HEK293 (cell line): ENCODE data around the gene ARL14EPL.

Experiments
- CTCF ChIA-PET: fragments of 350-600 bp; formaldehyde crosslinking; extraction: SDS; loops from one replicate; lab custom pipeline; 2021; ENCODE audit warnings: antibody characterized with exemption; lab: Yijun Ruan, JAX
- POLR2A ChIA-PET: fragments of 300-600 bp; formaldehyde crosslinking; extraction: SDS; loops from one replicate; lab custom pipeline; 2020; ENCODE audit warnings: antibody characterized with exemption, inconsistent platforms; lab: Yijun Ruan, JAX
- H3K27ac ChIP-seq: fragments of 200-500 bp; sonication (Bioruptor generic); 2 replicates; pipeline ENCODE4 v1.5.1; 2014; ENCODE audit warnings: low read depth, low read length, control low read depth, inconsistent platforms; ENCODE audit errors: extremely low read depth
- H3K36me3 ChIP-seq, 2 experiments: fragments of 200-500 bp in 1 of 2; sonication (Bioruptor generic) in 1 of 2; 1 replicate in 1 of 2; 2 replicates in 1 of 2; pipeline ENCODE4 v1.5.1; 2014 to 2017; ENCODE audit warnings: inconsistent platforms in 2 of 2, low read length in 2 of 2; ENCODE audit not compliant: control insufficient read depth in 2 of 2, insufficient read depth in 1 of 2
- H3K4me1 ChIP-seq: fragments of 200-500 bp; sonication (Bioruptor generic); 2 replicates; pipeline ENCODE4 v1.5.1; 2014; ENCODE audit warnings: mild to moderate bottlenecking, low read length, inconsistent platforms; ENCODE audit not compliant: control insufficient read depth, insufficient read depth
- H3K4me3 ChIP-seq: 2 replicates; pipeline ENCODE4 v1.5.1; 2011; ENCODE audit warnings: low read depth, mild to moderate bottlenecking, control low read depth, low read length, moderate library complexity
- H3K9me3 ChIP-seq: fragments of 200-500 bp; sonication (Bioruptor generic); 2 replicates; pipeline ENCODE4 v1.5.1; 2014; ENCODE audit warnings: low read depth, low read length, inconsistent platforms; ENCODE audit not compliant: control insufficient read depth, insufficient read depth
- ATF2 ChIP-seq: fragments of 450-650 bp; formaldehyde crosslinking; IDR thresholded peaks from 2 replicates; pipeline ENCODE4 v1.5.1; 2016; ENCODE audit warnings: missing biosample characterization, missing genetic modification characterization, low read depth
- BCL11B ChIP-seq: fragments of 450-650 bp; formaldehyde crosslinking; IDR thresholded peaks from 2 replicates; pipeline ENCODE4 v1.5.1; 2016; ENCODE audit warnings: low read depth, missing biosample characterization, missing genetic modification characterization
- EGR2 ChIP-seq: fragments of 450-650 bp; formaldehyde crosslinking; IDR thresholded peaks from 2 replicates; pipeline ENCODE4 v1.5.1; 2016; ENCODE audit warnings: low read depth, missing biosample characterization, missing genetic modification characterization
- FEZF1 ChIP-seq: fragments of 450-650 bp; formaldehyde crosslinking; IDR thresholded peaks from 2 replicates; pipeline ENCODE4 v1.5.1; 2016; ENCODE audit warnings: missing biosample characterization, missing genetic modification characterization
- GLIS1 ChIP-seq: fragments of 450-650 bp; formaldehyde crosslinking; IDR thresholded peaks from 2 replicates; pipeline ENCODE4 v1.5.1; 2016; ENCODE audit warnings: missing biosample characterization, missing genetic modification characterization
- SCRT1 ChIP-seq: fragments of 450-650 bp; formaldehyde crosslinking; IDR thresholded peaks from 2 replicates; pipeline ENCODE4 v1.5.1; 2016; ENCODE audit warnings: missing biosample characterization, missing genetic modification characterization, borderline replicate concordance
- SCRT2 ChIP-seq: fragments of 450-650 bp; formaldehyde crosslinking; IDR thresholded peaks from 2 replicates; pipeline ENCODE4 v1.5.1; 2016; ENCODE audit warnings: missing biosample characterization, missing genetic modification characterization
- ZBTB26 ChIP-seq: fragments of 450-650 bp; formaldehyde crosslinking; optimal IDR thresholded peaks from 2 replicates; pipeline ENCODE3; 2016; ENCODE audit warnings: missing biosample characterization, mild to moderate bottlenecking, missing genetic modification characterization
- ZIC2 ChIP-seq: fragments of 450-650 bp; formaldehyde crosslinking; IDR thresholded peaks from 2 replicates; pipeline ENCODE4 v1.5.1; 2016; ENCODE audit warnings: missing biosample characterization, missing genetic modification characterization
- ZNF133 ChIP-seq: fragments of 450-650 bp; formaldehyde crosslinking; IDR thresholded peaks from 2 replicates; pipeline ENCODE4 v1.5.1; 2016; ENCODE audit warnings: missing biosample characterization, missing genetic modification characterization
- ZNF2 ChIP-seq: fragments of 450-650 bp; formaldehyde crosslinking; IDR thresholded peaks from 2 replicates; pipeline ENCODE4 v1.5.1; 2016; ENCODE audit warnings: missing biosample characterization, missing genetic modification characterization
- ZNF248 ChIP-seq: fragments of 450-650 bp; formaldehyde crosslinking; IDR thresholded peaks from 2 replicates; pipeline ENCODE4 v1.5.1; 2017; ENCODE audit warnings: missing biosample characterization, missing genetic modification characterization
- ZNF274 ChIP-seq, 2 experiments: fragments of 200-500 bp in 1 of 2; fragments of 450-650 bp in 1 of 2; sonication (Bioruptor generic) in 1 of 2; formaldehyde crosslinking in 1 of 2; IDR thresholded peaks; 2 replicates each; pipeline versions ENCODE4 v1.5.1 to v1.6.1; 2014 to 2016; ENCODE audit warnings: borderline replicate concordance in 1 of 2, inconsistent platforms in 1 of 2, low read length in 1 of 2, missing biosample characterization in 1 of 2, missing genetic modification characterization in 1 of 2
- ZNF324 ChIP-seq: fragments of 450-650 bp; formaldehyde crosslinking; IDR thresholded peaks from 2 replicates; pipeline ENCODE4 v1.5.1; 2016; ENCODE audit warnings: missing biosample characterization, missing genetic modification characterization
- ZNF362 ChIP-seq: fragments of 450-650 bp; formaldehyde crosslinking; IDR thresholded peaks from 2 replicates; pipeline ENCODE4 v1.5.1; 2016; ENCODE audit warnings: missing biosample characterization, missing genetic modification characterization
- ZNF580 ChIP-seq: fragments of 450-650 bp; formaldehyde crosslinking; IDR thresholded peaks from 2 replicates; pipeline ENCODE4 v1.5.1; 2016; ENCODE audit warnings: missing biosample characterization, missing genetic modification characterization
- ZNF585B ChIP-seq: fragments of 450-650 bp; formaldehyde crosslinking; IDR thresholded peaks from 2 replicates; pipeline ENCODE4 v1.5.1; 2016; ENCODE audit warnings: missing biosample characterization, missing genetic modification characterization
- ZNF621 ChIP-seq: fragments of 450-650 bp; formaldehyde crosslinking; IDR thresholded peaks from 2 replicates; pipeline ENCODE4 v1.5.1; 2017; ENCODE audit warnings: missing biosample characterization, missing genetic modification characterization
- ZNF624 ChIP-seq: fragments of 450-650 bp; formaldehyde crosslinking; IDR thresholded peaks from 2 replicates; pipeline ENCODE4 v1.5.1; 2017; ENCODE audit warnings: missing biosample characterization, missing genetic modification characterization
- ZNF830 ChIP-seq: fragments of 450-650 bp; IDR thresholded peaks from 2 replicates; pipeline ENCODE4 v1.5.0; 2018; ENCODE audit warnings: missing biosample characterization, missing genetic modification characterization, low read depth, mild to moderate bottlenecking, moderate library complexity
- TF ChIP-seq, protein P1 (sequence below): fragments of 450-650 bp; formaldehyde crosslinking; IDR thresholded peaks from 2 replicates; pipeline ENCODE4 v1.5.1; 2016; ENCODE audit warnings: missing biosample characterization, missing genetic modification characterization
- TF ChIP-seq, protein P2 (sequence below): fragments of 450-650 bp; formaldehyde crosslinking; IDR thresholded peaks from 2 replicates; pipeline ENCODE4 v1.5.1; 2017; ENCODE audit warnings: missing biosample characterization, missing genetic modification characterization
- TF ChIP-seq, protein P3 (sequence below): fragments of 450-650 bp; formaldehyde crosslinking; IDR thresholded peaks from 2 replicates; pipeline ENCODE4 v1.5.1; 2017; ENCODE audit warnings: missing biosample characterization, missing genetic modification characterization

ARL14EPL gene

GRCh38 chr5:116037236-116037822 lies 5.1 kb downstream of the ARL14EPL start:
- CTCF ChIA-PET: no interaction called here
- no peak for TF ChIP-seq FEZF1 (tag by site-specific recombination)
- TF ChIP-seq ZBTB26: no peak
- no peak for TF ChIP-seq ZNF248 (tag by site-specific recombination)
- TF ChIP-seq, protein P1, sequence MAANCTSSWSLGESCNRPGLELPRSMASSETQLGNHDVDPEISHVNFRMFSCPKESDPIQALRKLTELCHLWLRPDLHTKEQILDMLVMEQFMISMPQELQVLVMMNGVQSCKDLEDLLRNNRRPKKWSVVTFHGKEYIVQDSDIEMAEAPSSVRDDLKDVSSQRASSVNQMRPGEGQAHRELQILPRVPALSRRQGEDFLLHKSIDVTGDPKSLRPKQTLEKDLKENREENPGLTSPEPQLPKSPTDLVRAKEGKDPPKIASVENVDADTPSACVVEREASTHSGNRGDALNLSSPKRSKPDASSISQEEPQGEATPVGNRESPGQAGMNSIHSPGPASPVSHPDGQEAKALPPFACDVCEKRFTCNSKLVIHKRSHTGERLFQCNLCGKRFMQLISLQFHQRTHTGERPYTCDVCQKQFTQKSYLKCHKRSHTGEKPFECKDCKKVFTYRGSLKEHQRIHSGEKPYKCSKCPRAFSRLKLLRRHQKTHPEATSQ: no peak
- TF ChIP-seq BCL11B (tag by site-specific recombination): no peak
- H3K36me3 ChIP-seq: no peaks in the 10 kb centered on the region
- no peaks in the 10 kb centered on the region for H3K9me3 ChIP-seq
- POLR2A ChIA-PET: no interaction called here
- H3K27ac ChIP-seq: no peak overlapping the region
- no peak overlapping the region for H3K4me3 ChIP-seq
- H3K4me1 ChIP-seq: no peaks in the 10 kb centered on the region

DNA sequence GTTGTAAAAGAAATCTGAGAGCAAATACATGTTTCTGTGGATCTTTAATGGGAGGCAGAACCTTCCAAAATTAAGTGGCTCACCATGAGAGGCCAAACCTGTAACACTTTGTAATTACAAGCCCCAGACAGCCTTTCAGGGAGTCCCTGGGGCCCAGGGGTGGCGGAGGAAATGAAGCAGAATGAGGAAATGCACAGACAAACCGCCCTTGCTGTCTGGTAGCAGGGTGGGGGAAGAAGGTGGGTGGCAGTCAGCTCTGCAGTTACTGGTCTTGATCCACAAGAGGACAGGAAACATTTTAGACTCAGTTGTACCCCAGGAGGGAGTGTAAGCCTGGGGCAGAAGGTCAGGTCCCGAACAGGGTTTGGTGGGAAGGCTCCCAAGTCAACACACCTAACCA lies 6.5 kb downstream of the ARL14EPL start:
- TF ChIP-seq EGR2 (tag by site-specific recombination): 0 out of 2 replicates have a peak, but pooled peaks have one; percentile 7
- TF ChIP-seq ZNF324 (tag by site-specific recombination): no peak
- ChIA-PET CTCF (no interaction called here), POLR2A (no interaction called here)
- H3K4me3 ChIP-seq: no peak overlapping the region
- no peaks in the 10 kb centered on the region for H3K9me3 ChIP-seq
- no peaks in the 10 kb centered on the region for H3K4me1 ChIP-seq
- no peaks in the 10 kb centered on the region for H3K36me3 ChIP-seq
- H3K27ac ChIP-seq: no peak overlapping the region

DNA sequence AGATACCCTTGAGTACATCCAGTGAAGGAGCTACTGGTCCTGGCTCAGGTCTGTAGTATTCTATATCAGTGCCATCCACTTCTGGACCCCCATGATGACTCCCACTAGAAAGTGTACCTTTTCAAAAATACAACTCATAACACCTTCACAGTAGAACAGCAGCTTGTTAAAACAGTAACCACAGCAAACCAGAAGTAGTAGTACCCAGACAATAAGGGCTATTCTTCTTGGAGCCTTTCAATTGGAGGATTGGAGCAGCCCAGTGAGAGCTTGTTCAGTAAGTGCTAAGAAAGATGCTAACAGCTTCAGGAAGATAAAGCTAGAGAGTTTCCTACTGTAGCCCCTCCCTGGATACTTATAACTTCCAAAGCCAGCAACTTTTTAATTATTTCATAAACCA lies 10.1 kb downstream of the ARL14EPL start:
- Histone ChIP-seq H3K4me3 (no peak overlapping the region), H3K36me3 (no peaks in the 10 kb centered on the region), H3K9me3 (no peaks in the 10 kb centered on the region), H3K4me1 (peaks cover 3% of the 10 kb centered on the region; the same call in 1 of the 2 replicates), H3K27ac (no peak overlapping the region)
- ChIA-PET POLR2A (no interaction called here), CTCF (interaction anchor here (1.7 kb wide), 1 partner anchor 26 kb away, joined by 8 read pairs; no protein-coding TSS in a partner anchor)
- TF ChIP-seq ZNF585B (tag by site-specific recombination) (no peak), ZNF621 (no peak), GLIS1 (no peak), ZNF830 (tag by site-specific recombination) (no peak), ZNF362 (tag by site-specific recombination) (no peak), ZNF580 (tag by site-specific recombination) (no peak), ZNF133 (tag by site-specific recombination) (no peak), SCRT2 (no peak), ZNF624 (tag by site-specific recombination) (no peak), SCRT1 (tag by site-specific recombination) (no peak), ATF2 (no peak), ZNF274 (IDR thresholded peaks at IDR 0.05; ENCODE audit: low read length) (no peak), ZNF274 (tag by site-specific recombination; IDR thresholded peaks at IDR 0.05; ENCODE audit: borderline replicate concordance) (no peak), ZNF2 (tag by site-specific recombination) (no peak), ZIC2 (tag by site-specific recombination) (no peak)
- TF ChIP-seq, protein P2, sequence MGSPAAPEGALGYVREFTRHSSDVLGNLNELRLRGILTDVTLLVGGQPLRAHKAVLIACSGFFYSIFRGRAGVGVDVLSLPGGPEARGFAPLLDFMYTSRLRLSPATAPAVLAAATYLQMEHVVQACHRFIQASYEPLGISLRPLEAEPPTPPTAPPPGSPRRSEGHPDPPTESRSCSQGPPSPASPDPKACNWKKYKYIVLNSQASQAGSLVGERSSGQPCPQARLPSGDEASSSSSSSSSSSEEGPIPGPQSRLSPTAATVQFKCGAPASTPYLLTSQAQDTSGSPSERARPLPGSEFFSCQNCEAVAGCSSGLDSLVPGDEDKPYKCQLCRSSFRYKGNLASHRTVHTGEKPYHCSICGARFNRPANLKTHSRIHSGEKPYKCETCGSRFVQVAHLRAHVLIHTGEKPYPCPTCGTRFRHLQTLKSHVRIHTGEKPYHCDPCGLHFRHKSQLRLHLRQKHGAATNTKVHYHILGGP (tag by site-specific recombination): no peak
- TF ChIP-seq, protein P3, sequence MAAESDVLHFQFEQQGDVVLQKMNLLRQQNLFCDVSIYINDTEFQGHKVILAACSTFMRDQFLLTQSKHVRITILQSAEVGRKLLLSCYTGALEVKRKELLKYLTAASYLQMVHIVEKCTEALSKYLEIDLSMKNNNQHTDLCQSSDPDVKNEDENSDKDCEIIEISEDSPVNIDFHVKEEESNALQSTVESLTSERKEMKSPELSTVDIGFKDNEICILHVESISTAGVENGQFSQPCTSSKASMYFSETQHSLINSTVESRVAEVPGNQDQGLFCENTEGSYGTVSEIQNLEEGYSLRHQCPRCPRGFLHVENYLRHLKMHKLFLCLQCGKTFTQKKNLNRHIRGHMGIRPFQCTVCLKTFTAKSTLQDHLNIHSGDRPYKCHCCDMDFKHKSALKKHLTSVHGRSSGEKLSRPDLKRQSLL (tag by site-specific recombination): no peak
